HG03571 (cell line): ENCODE data around the gene DEFB132.

Experiments used
- ATAC-seq: cut with Tn5 transposase; IDR thresholded peaks from one replicate; pipeline ENCODE4 v1.9.1; 2021; ENCODE audit not compliant: unreplicated experiment

DEFB132 gene

GRCh38 chr20:259981-260380 lies 2.5 kb downstream of the DEFB132 start:
- ATAC-seq = no peak

- no peak for ATAC-seq
Measured at GRCh38 chr20:263701-264100, 6.2 kb downstream of the DEFB132 start.

GRCh38 chr20:266596-267562 lies 9.4 kb downstream of the DEFB132 start:
- peak; percentile 78 for ATAC-seq

GRCh38 chr20:270517-270916 lies 13.0 kb downstream of the DEFB132 start:
- no peak for ATAC-seq

- no peak for ATAC-seq
Measured at GRCh38 chr20:271069-271468, 13.5 kb downstream of the DEFB132 start.

GRCh38 chr20:271528-271927 lies 14.0 kb downstream of the DEFB132 start:
- ATAC-seq = no peak

- ATAC-seq = no peak
Measured at GRCh38 chr20:272718-273117, 15.2 kb downstream of the DEFB132 start.

GRCh38 chr20:273884-274283 lies 16.4 kb downstream of the DEFB132 start:
- no peak for ATAC-seq

GRCh38 chr20:275791-276190 lies 18.3 kb downstream of the DEFB132 start:
- ATAC-seq = no peak

- ATAC-seq = no peak
Measured at GRCh38 chr20:276620-277495, 19.3 kb downstream of the DEFB132 start.

GRCh38 chr20:277496-277781 lies 19.9 kb downstream of the DEFB132 start:
- no peak for ATAC-seq

GRCh38 chr20:278181-278580 lies 20.7 kb downstream of the DEFB132 start:
- ATAC-seq = no peak

- no peak for ATAC-seq
Measured at GRCh38 chr20:278607-279571, 21.4 kb downstream of the DEFB132 start.

GRCh38 chr20:284172-284571 lies 26.6 kb downstream of the DEFB132 start:
- ATAC-seq = no peak

- no peak for ATAC-seq
Measured at GRCh38 chr20:286508-286907, 29.0 kb downstream of the DEFB132 start.

GRCh38 chr20:288956-289692 lies 31.6 kb downstream of the DEFB132 start:
- no peak for ATAC-seq

- ATAC-seq = no peak
Measured at GRCh38 chr20:289693-290083, 32.2 kb downstream of the DEFB132 start.

GRCh38 chr20:290084-290831 lies 32.7 kb downstream of the DEFB132 start, which contains the start of gene C20orf96:
TSS of gene C20orf96 (minus strand) at chr20:290750. CDS start at chr20:290610, 140 bp downstream.
- ATAC-seq = peak; percentile 83

GRCh38 chr20:294602-295001 lies 37.1 kb downstream of the DEFB132 start:
- ATAC-seq = no peak
